Heart right ventricle (tissue), 16 donors: Measurements from ENCODE around the gene TEN1. TPM values are rescaled to one million over a fixed set of nuclear protein-coding genes. Genes with fewer than 3 reads are reported as not detected.
A peak's percentile ranks its signal among the peaks of the same experiment; 100 is the strongest.

Experiments
- ATAC-seq, 8 donors: fragments of 200-7000 bp; cut with Tn5 transposase; one replicate each; pipeline ENCODE4 v1.9.1; 2020; ENCODE audit warnings: mild to moderate bottlenecking in 8 of 8, moderate library complexity in 8 of 8, moderate number of reproducible peaks in 1 of 8
- DNase-seq, 2 donors: peaks; one replicate each; pipeline ENCODE4 v3.0.0-alpha.2; 2020
- H3K27ac ChIP-seq, 10 donors: fragments of 200-600 bp; sonication (generic) in 2 of 10; one replicate each; pipeline versions ENCODE4 v1.5.0 to v1.8.0; 2020 to 2022; ENCODE audit warnings: mild to moderate bottlenecking in 3 of 10
- H3K27me3 ChIP-seq, 7 donors: fragments of 200-600 bp; one replicate each; pipeline ENCODE4 v1.8.0; 2021 to 2022; ENCODE audit warnings: mild to moderate bottlenecking in 2 of 7
- H3K36me3 ChIP-seq, 9 donors: fragments of 200-600 bp; sonication (generic) in 1 of 9; one replicate each; pipeline versions ENCODE4 v1.5.0 to v1.8.0; 2020 to 2022; ENCODE audit warnings: mild to moderate bottlenecking in 2 of 9
- H3K4me1 ChIP-seq, 9 donors: fragments of 200-600 bp; sonication (generic) in 1 of 9; one replicate each; pipeline versions ENCODE4 v1.5.0 to v1.8.0; 2020 to 2022; ENCODE audit warnings: mild to moderate bottlenecking in 4 of 9
- H3K4me3 ChIP-seq, 10 donors: fragments of 200-600 bp; sonication (generic) in 2 of 10; one replicate each; pipeline versions ENCODE4 v1.5.0 to v1.8.0; 2020 to 2022; ENCODE audit warnings: mild to moderate bottlenecking in 7 of 10, moderate library complexity in 2 of 10
- H3K9me3 ChIP-seq, 11 donors: fragments of 200-600 bp in 10 of 11; sonication (generic) in 2 of 11; one replicate each; pipeline versions ENCODE4 v1.5.0 to v1.8.0; 2013 to 2022; ENCODE audit warnings: mild to moderate bottlenecking in 2 of 11, control low read depth in 1 of 11, moderate library complexity in 1 of 11
- CTCF ChIP-seq, 9 donors: fragments of 200-600 bp; sonication (generic) in 2 of 9; IDR thresholded peaks; one replicate each; pipeline versions ENCODE4 v1.5.0 to v1.8.0; 2021 to 2022; ENCODE audit warnings: antibody characterized with exemption in 9 of 9, mild to moderate bottlenecking in 5 of 9, moderate library complexity in 1 of 9
- WGBS, 2 donors: extraction: QIAGEN DNeasy Blood & Tissue Kit; methylation state at CpG; one replicate each; pipeline ENCODE4 v1.1.7; 2013; ENCODE audit warnings: inconsistent platforms in 1 of 2; 5-methylcytosine and 5-hydroxymethylcytosine counted together
- intact Hi-C, 10 donors: fragments of 100-400 bp; cut with DNase I; formaldehyde crosslinking; loops; one replicate each; pipeline versions ENCODE4 v1.11.1 to v1.14.2; 2022
- polyA plus RNA-seq, 2 donors: library from polyadenylated mRNA; stranded (reverse); fragments of 200-250 nt; gene quantifications; one replicate each; pipeline ENCODE4 v1.2.3, GENCODE V29; 2013
- total RNA-seq, 10 donors: library from RNA; stranded (reverse); fragmentation: NEBNext Ultra II Directional in 3 of 10; extraction: Animal tissue kit (Norgen Biotek cat#: 25700) in 3 of 10; gene quantifications; one replicate each; pipeline versions ENCODE4 v1.2.1 to v1.2.4, GENCODE V29; 2021 to 2023
- donor health status: Arrhythmogenic right ventricular cardiomyopathy.
- donor health status: ischemic (EF 13 %, LVEDD 7.1; RV severe dilation, severe dysfunction).
- donor health status: healthy with polysubstance abuse.
- donor health status: DM: no; HTN: yes; CAD: no.
- donor health status: DM: no; HTN: no; CAD: no.
- donor health status: ischemic (EF 25% LVEDD 6.9; RV normal size, moderate dysfunction).
- donor health status: ischemic (EF 25% LVEDD 5.7; RV mildly dilated, moderate dysfunction).
- donor health status: healthy.
- donor health status: DM: yes; HTN: yes; CAD: no.
- donor health status: Ischemic cardiomyopathy.
- donor health status: ischemic (EF 35%, LVEDD 5.7; RV mildly dilated, moderate dysfunction).
- donor health status: nonischemic (EF 11% LVEDD 7.7; RV severe dilation, severe dysfunction).
- donor health status: DM: yes; HTN: yes; CAD: no.
- donor health status: PGD.
- donor health status: ischemic (EF 29% LVEDD 5.4; RV normal size, mild dysfunction).
- donor health status: nonischemic (EF 23%, LVEDD 6.1; RV moderate dilation, normal function).

The TEN1 gene
- total and polyA plus RNA-seq, 12 donors = 4.4 to 20.1 (median 9.7) TPM

DNA sequence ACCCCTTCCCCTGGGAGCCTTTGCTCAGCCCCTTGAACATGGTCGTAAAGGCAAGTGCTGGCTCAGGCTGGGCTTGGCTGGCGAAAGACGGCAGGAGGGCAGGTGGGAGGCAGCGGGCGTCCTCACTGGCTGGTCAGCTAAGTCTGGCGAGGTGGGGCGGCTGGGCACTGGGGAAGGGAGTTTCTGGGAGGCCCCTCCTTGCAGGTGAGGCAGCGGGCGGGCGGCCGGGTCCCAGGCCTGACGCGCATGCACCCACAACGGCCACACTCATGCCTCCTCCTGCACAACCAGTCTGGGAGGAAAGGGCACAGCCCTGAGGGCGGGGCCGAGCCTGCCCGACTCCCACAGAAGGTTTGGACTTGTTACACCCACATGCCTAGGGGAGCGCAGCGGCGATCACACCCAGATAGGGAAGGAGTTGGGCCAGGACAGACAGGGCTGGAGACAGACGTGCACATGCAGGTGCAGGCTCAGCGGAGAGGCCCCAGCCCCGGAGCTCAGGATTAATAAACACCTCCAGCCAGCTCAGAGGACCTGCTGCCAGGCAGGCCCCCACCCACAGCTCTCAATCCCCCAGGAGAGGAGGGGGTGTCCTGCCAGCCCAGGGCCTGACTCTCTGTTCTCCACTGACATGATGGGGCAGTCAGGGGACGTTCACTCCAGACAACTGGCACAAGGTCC lies 48.3 kb downstream of the TEN1 start, which contains the start of gene EVPL:
Gene EVPL (minus strand): TSS at position 148 of the 681 bp plus-strand sequence. CDS start 108 bp downstream, at position 40.
- H3K27me3 ChIP-seq = no peaks in the 10 kb centered on the region
- no peak for DNase-seq
- ATAC-seq = peak in 1 of 8 donors; percentile 23

GRCh38 chr17:76032073-76032779 lies 53.2 kb downstream of the TEN1 start:
- ATAC-seq = no peak
- 89 to 90% methylated on average over 20 of the region's 20 CpGs for WGBS, 2 donors
- no peak for TF ChIP-seq CTCF (IDR thresholded peaks at IDR 0.05)
- Histone ChIP-seq H3K36me3 (peaks cover 0 to under 1% (median 0%) of the 10 kb centered on the region in 9 donors), H3K4me3 (no peak overlapping the region), H3K27ac (no peak overlapping the region), H3K4me1 (peaks cover 0 to 17% (median 7%) of the 10 kb centered on the region in 9 donors), H3K27me3 (no peaks in the 10 kb centered on the region), H3K9me3 (no peaks in the 10 kb centered on the region)
- intact Hi-C loops = no loop called here
- DNase-seq = no peak

More for the DNA sequence above, 48.3 kb downstream of the TEN1 start, which contains the start of gene EVPL:
- Histone ChIP-seq H3K36me3 (no peaks in the 10 kb centered on the region), H3K4me3 (no peak within 1 kb of the TSS), H3K27ac (no peak within 1 kb of the TSS), H3K4me1 (peaks cover 0 to 11% (median 6%) of the 10 kb centered on the region in 9 donors), H3K9me3 (no peaks in the 10 kb centered on the region)
- WGBS, 2 donors = 83 to 86% methylated on average over 24 of the region's 24 CpGs
- no peak for TF ChIP-seq CTCF (IDR thresholded peaks at IDR 0.05)
- intact Hi-C loops = no loop called here

GRCh38 chr17:76032780-76033108 lies 53.7 kb downstream of the TEN1 start:
- Histone ChIP-seq H3K9me3 (no peaks in the 10 kb centered on the region), H3K4me1 (peaks cover 0 to 17% (median 7%) of the 10 kb centered on the region in 9 donors), H3K36me3 (peaks cover 0 to 5% (median 0%) of the 10 kb centered on the region in 9 donors), H3K27ac (no peak overlapping the region), H3K27me3 (no peaks in the 10 kb centered on the region), H3K4me3 (no peak overlapping the region)
- DNase-seq (no peak), ATAC-seq (no peak)
- intact Hi-C loops = no loop called here
- TF ChIP-seq CTCF (IDR thresholded peaks at IDR 0.05) = no peak
- 96% methylated on average over 5 of the region's 5 CpGs for WGBS, 2 donors

DNA sequence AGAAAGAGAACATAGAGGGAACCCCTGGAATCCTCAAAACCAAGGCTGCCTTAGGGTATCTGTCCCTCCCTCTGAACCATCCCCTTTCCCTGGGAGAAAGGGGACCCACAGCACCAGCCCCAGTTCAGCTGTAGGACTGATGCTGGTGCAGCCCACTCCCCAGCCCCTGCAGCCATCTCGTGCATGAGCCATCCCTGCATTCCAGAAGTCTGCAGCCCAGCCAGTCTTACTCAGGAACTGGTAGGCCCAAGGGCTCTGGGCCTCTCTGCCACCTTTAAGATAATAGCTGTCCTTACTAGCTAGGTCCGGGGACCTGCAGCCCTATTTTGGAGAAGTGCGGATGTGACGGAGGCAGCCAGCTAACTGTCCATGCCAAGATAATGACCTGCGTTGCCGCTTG lies 54.1 kb downstream of the TEN1 start:
- Histone ChIP-seq H3K27me3 (no peaks in the 10 kb centered on the region), H3K4me1 (peaks cover 0 to 17% (median 7%) of the 10 kb centered on the region in 9 donors), H3K4me3 (no peak overlapping the region), H3K36me3 (peaks cover 0 to 9% (median 0%) of the 10 kb centered on the region in 9 donors), H3K9me3 (no peaks in the 10 kb centered on the region), H3K27ac (no peak overlapping the region)
- DNase-seq (no peak), ATAC-seq (no peak)
- 94 to 99% methylated on average over 6 of the region's 6 CpGs for WGBS, 2 donors
- TF ChIP-seq CTCF (IDR thresholded peaks at IDR 0.05) = no peak
- intact Hi-C loops = no loop called here
